Bronchial epithelial cell (primary cell): ENCODE data around the gene PYROXD2. TPM values are rescaled to one million over a fixed set of nuclear protein-coding genes. Genes with fewer than 3 reads are reported as not detected.
A peak's percentile ranks its signal among the peaks of the same experiment; 100 is the strongest.

Experiments
- DNase-seq: peaks from one replicate; pipeline ENCODE4 v3.0.0-alpha.2; 2010; ENCODE audit warnings: low read depth
- FAIRE-seq: peaks from 2 replicates; lab custom pipeline; 2011; peaks lifted over from hg19 to GRCh38; lab: Jason Lieb, UNC
- H3K27me3 ChIP-seq: 2 replicates; pipeline ENCODE4 v1.5.1; 2011; ENCODE audit warnings: low read length; ENCODE audit not compliant: control insufficient read depth, insufficient read depth
- H3K36me3 ChIP-seq: 2 replicates; pipeline ENCODE4 v1.5.1; 2011; ENCODE audit warnings: low read length; ENCODE audit not compliant: control insufficient read depth, insufficient read depth
- H3K4me3 ChIP-seq: 2 replicates; pipeline ENCODE4 v1.5.1; 2011; ENCODE audit warnings: mild to moderate bottlenecking, low read depth, low read length, control low read depth
- total RNA-seq: library from RNA; depleted of rRNA; stranded (reverse); fragments of >200 nt; gene quantifications from 2 replicates; pipeline ENCODE4 v1.2.1, GENCODE V29; 2014
- TF ChIP-seq, protein P1 (sequence below): IDR thresholded peaks from 2 replicates; pipeline ENCODE4 v1.5.1; 2011; ENCODE audit warnings: mild to moderate bottlenecking, moderate library complexity, low read length, control low read depth, inconsistent platforms; ENCODE audit not compliant: insufficient read depth, severe bottlenecking

Gene PYROXD2
- total RNA-seq, 1 donor from 2014 or later: 1.1 TPM

DNA sequence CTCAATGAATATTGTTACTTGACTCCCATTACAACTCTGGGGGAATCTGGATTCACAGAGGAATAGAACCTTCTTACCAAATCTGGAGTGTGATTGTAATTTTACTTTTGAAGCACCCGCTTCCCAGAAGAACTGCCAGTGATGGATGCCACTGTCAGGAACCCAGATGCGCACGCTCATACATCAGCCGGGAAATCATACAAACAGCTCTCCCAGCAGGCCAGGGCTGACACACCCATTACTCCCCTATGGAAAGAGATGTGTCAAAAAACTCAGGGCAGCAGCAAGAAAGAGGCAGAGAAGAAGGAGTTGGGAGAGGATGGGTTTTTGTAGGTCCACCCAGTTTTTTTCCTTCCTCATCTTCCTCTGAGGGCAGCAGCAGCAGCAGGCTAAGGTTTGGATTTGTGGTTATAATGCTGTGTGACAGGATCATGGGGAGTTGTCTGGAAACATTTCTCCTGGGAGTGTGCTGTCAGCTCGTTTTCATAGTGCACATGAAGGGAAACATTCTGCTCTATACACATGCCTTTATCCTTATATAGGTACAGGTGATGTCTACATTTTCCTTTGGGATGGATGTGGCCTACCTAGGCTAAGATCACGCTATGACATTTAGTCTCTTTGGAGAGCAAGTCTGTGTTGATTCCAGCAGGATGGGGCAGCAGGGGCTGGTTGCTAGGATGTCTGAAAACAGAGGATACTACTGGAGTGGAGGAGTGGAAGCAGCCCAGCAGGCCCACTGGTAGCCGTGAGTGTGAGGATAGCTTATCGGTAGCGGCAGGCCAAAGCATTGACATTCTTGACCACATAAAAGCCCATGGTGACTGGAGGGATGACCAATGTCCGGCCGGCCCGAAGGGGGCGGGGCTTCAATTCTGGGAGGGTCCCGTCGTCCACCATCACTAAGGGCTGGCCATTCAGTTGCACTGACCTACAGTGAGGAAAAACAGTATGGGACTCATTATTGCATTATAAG, 44.1 kb upstream of the PYROXD2 start:
- no peak overlapping the region for H3K4me3 ChIP-seq
- DNase-seq (no peak), FAIRE-seq (no peak)
- H3K27me3 ChIP-seq: no peaks in the 10 kb centered on the region
- TF ChIP-seq, protein P1, sequence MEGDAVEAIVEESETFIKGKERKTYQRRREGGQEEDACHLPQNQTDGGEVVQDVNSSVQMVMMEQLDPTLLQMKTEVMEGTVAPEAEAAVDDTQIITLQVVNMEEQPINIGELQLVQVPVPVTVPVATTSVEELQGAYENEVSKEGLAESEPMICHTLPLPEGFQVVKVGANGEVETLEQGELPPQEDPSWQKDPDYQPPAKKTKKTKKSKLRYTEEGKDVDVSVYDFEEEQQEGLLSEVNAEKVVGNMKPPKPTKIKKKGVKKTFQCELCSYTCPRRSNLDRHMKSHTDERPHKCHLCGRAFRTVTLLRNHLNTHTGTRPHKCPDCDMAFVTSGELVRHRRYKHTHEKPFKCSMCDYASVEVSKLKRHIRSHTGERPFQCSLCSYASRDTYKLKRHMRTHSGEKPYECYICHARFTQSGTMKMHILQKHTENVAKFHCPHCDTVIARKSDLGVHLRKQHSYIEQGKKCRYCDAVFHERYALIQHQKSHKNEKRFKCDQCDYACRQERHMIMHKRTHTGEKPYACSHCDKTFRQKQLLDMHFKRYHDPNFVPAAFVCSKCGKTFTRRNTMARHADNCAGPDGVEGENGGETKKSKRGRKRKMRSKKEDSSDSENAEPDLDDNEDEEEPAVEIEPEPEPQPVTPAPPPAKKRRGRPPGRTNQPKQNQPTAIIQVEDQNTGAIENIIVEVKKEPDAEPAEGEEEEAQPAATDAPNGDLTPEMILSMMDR: no peak
- H3K36me3 ChIP-seq: no peaks in the 10 kb centered on the region

GRCh38 chr10:98457721-98458120, 42.7 kb upstream of the PYROXD2 start:
- TF ChIP-seq, protein P1: no peak
- no peak for DNase-seq
- Histone ChIP-seq H3K27me3 (no peaks in the 10 kb centered on the region), H3K4me3 (no peak overlapping the region), H3K36me3 (no peaks in the 10 kb centered on the region)
- FAIRE-seq: peak; percentile 52

DNA sequence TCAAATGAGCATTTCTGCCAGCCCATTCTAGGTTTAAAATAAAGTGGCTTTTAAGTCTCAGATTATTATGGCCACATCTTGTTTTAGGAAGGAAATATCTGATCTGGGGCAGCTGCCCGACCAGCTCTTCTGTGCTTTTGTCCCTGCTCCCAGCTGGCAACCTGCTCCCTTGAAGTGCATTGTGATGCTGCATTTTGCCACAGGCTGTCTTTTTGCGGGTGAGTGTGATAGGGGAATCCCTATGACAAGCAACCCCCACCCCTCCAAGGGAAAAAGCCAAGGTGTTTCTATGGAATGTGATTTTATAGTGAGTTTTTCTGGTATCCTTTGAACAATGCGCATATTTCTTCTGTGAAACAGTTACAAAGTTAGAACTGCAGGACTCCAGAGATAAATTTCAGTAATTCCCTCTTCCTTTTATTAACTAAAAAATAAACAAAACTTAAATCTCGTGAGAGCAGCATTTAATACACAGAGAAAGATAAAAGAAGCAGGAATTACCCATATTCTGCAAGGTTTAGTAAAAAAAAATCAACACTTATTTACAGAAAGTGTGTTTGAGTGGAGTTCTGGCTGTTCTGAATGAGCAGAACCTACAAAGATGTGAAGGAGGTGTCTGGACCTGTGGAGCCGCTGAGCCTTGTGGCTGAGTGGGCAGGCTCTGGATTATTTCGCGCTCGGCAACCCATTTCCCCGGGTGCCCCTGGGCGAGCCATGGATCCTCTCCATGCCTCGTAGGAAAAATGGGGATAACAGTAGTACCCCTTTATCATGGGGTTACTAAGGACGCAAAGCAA, 41.9 kb upstream of the PYROXD2 start:
- H3K27me3 ChIP-seq: no peaks in the 10 kb centered on the region
- no peak overlapping the region for H3K4me3 ChIP-seq
- no peaks in the 10 kb centered on the region for H3K36me3 ChIP-seq
- FAIRE-seq (no peak), DNase-seq (no peak)
- TF ChIP-seq, protein P1: no peak

- FAIRE-seq (peak; percentile 18), DNase-seq (no peak)
- H3K36me3 ChIP-seq: no peaks in the 10 kb centered on the region
- TF ChIP-seq, protein P1: no peak
- no peak overlapping the region for H3K4me3 ChIP-seq
- H3K27me3 ChIP-seq: no peaks in the 10 kb centered on the region
These were observed 41.1 kb upstream of the PYROXD2 start for GRCh38 chr10:98456043-98456570.

GRCh38 chr10:98453729-98454128, 38.7 kb upstream of the PYROXD2 start:
- Histone ChIP-seq H3K4me3 (no peak overlapping the region), H3K27me3 (no peaks in the 10 kb centered on the region), H3K36me3 (no peaks in the 10 kb centered on the region)
- no peak for DNase-seq
- FAIRE-seq: no peak
- TF ChIP-seq, protein P1: no peak
